A549 (cell line): ENCODE data around the gene EMX2. TPM values are rescaled to one million over a fixed set of nuclear protein-coding genes. Genes with fewer than 3 reads are reported as not detected.

Experiments used
- ATAC-seq, 2 experiments: fragments of 200-7000 bp in 1 of 2; fragments of >200 bp in 1 of 2; cut with Nextera tagmentation in 1 of 2; cut with Tn5 transposase in 1 of 2; 3 replicates each; pipeline versions ENCODE4 v1.8.0 to v1.9.1; 2018 to 2020; ENCODE audit warnings: mild to moderate bottlenecking in 1 of 2, moderate library complexity in 1 of 2
- CTCF ChIA-PET: fragments of 300-600 bp; sonication (Branson Sonifier 250); formaldehyde crosslinking; extraction: SDS; loops from one replicate; lab custom pipeline; 2021; ENCODE audit warnings: antibody characterized with exemption, inconsistent platforms; lab: Yijun Ruan, JAX
- POLR2A ChIA-PET: fragments of 350-600 bp; formaldehyde crosslinking; extraction: SDS; loops from one replicate; lab custom pipeline; 2021; ENCODE audit warnings: antibody characterized with exemption, inconsistent platforms; lab: Yijun Ruan, JAX
- DNase-seq, 2 experiments: peaks; one replicate each; pipeline versions ENCODE4 v3.0.0 to v3.0.0-alpha.2; 2011 to 2016; ENCODE audit warnings: low read depth in 1 of 2, low spot score in 1 of 2
- FAIRE-seq: peaks from 2 replicates; lab custom pipeline; 2011; peaks lifted over from hg19 to GRCh38; lab: Jason Lieb, UNC
- H3K27ac ChIP-seq, 2 experiments: fragments of >200 bp; sonication (Bioruptor Twin); formaldehyde crosslinking; 3 replicates each; pipeline ENCODE4 v1.5.1; 2016 to 2017
- H3K4me1 ChIP-seq: fragments of >200 bp; sonication (Bioruptor Twin); formaldehyde crosslinking; 3 replicates; pipeline ENCODE4 v1.6.1; 2016
- H3K4me2 ChIP-seq: fragments of >200 bp; sonication (Bioruptor Twin); formaldehyde crosslinking; 3 replicates; pipeline ENCODE4 v1.6.1; 2016
- H3K4me3 ChIP-seq: fragments of >200 bp; sonication (Bioruptor Twin); formaldehyde crosslinking; 3 replicates; pipeline ENCODE4 v1.5.1; 2016
- H3K9me3 ChIP-seq: fragments of >200 bp; sonication (Bioruptor Twin); formaldehyde crosslinking; 3 replicates; pipeline ENCODE4 v1.6.1; 2016
- CBX2 ChIP-seq: fragments of 200-600 bp; sonication (generic); IDR thresholded peaks from 2 replicates; pipeline ENCODE4 v1.6.1; 2016; ENCODE audit warnings: low read depth, mild to moderate bottlenecking, borderline replicate concordance
- CBX8 ChIP-seq: fragments of 200-600 bp; sonication (generic); IDR thresholded peaks from 2 replicates; pipeline ENCODE4 v1.6.1; 2016
- CHD4 ChIP-seq: fragments of 200-600 bp; sonication (generic); IDR thresholded peaks from 2 replicates; pipeline ENCODE4 v1.6.1; 2016; ENCODE audit warnings: antibody characterized with exemption, mild to moderate bottlenecking, borderline replicate concordance
- CTCF ChIP-seq: fragments of >200 bp; sonication (Bioruptor Twin); formaldehyde crosslinking; IDR thresholded peaks from 3 replicates; pipeline ENCODE4 v1.5.1; 2016
- EHF ChIP-seq: fragments of 250-450 bp; sonication (Bioruptor Pico); IDR thresholded peaks from 2 replicates; pipeline ENCODE4 v1.5.0; 2020; ENCODE audit warnings: mild to moderate bottlenecking
- EHMT2 ChIP-seq: fragments of 200-600 bp; sonication (generic); IDR thresholded peaks from 2 replicates; pipeline ENCODE4 v1.6.1; 2016; ENCODE audit warnings: antibody characterized with exemption, low read depth, mild to moderate bottlenecking, moderate library complexity
- ELK1 ChIP-seq: fragments of 150-350 bp; IDR thresholded peaks from 2 replicates; pipeline ENCODE4 v1.6.1; 2014; ENCODE audit warnings: low read depth, mild to moderate bottlenecking, low read length
- EP300 ChIP-seq, 2 experiments: fragments of >200 bp; sonication (Bioruptor Twin); formaldehyde crosslinking; IDR thresholded peaks; 2 replicates in 1 of 2; 3 replicates in 1 of 2; pipeline ENCODE4 v1.6.1; 2016 to 2017
- ESRRA ChIP-seq: fragments of 150-350 bp; IDR thresholded peaks from 2 replicates; pipeline ENCODE4 v1.6.1; 2014; ENCODE audit warnings: mild to moderate bottlenecking, low read length, borderline replicate concordance
- FOSB ChIP-seq: fragments of 250-450 bp; sonication (Bioruptor Pico); IDR thresholded peaks from 2 replicates; pipeline ENCODE4 v1.5.0; 2020; ENCODE audit warnings: mild to moderate bottlenecking, moderate library complexity
- FOSL2 ChIP-seq, 2 experiments: fragments of 450-650 bp in 1 of 2; fragments of >200 bp in 1 of 2; sonication (Bioruptor Twin) in 1 of 2; formaldehyde crosslinking; IDR thresholded peaks; 2 replicates each; pipeline versions ENCODE4 v1.5.0 to v1.6.1; 2016 to 2020; ENCODE audit warnings: mild to moderate bottlenecking in 1 of 2, moderate library complexity in 1 of 2
- FOXS1 ChIP-seq: fragments of 250-450 bp; sonication (Bioruptor Pico); IDR thresholded peaks from 2 replicates; pipeline ENCODE4 v1.5.0; 2020; ENCODE audit warnings: mild to moderate bottlenecking, moderate library complexity
- GATA3 ChIP-seq: IDR thresholded peaks from 2 replicates; pipeline ENCODE4 v1.6.1; 2012; ENCODE audit warnings: borderline replicate concordance
- HEYL ChIP-seq: fragments of 250-450 bp; sonication (Bioruptor Pico); IDR thresholded peaks from 2 replicates; pipeline ENCODE4 v1.8.0; 2021; ENCODE audit warnings: mild to moderate bottlenecking, moderate library complexity
- HOXA7 ChIP-seq: fragments of 250-450 bp; sonication (Bioruptor Pico); IDR thresholded peaks from 2 replicates; pipeline ENCODE4 v1.5.0; 2020; ENCODE audit warnings: mild to moderate bottlenecking, moderate library complexity
- JUN ChIP-seq, 2 experiments: fragments of >200 bp; sonication (Bioruptor Twin); formaldehyde crosslinking; IDR thresholded peaks; 2 replicates in 1 of 2; 3 replicates in 1 of 2; pipeline ENCODE4 v1.6.1; 2016 to 2017
- JUNB ChIP-seq: fragments of >200 bp; sonication (Bioruptor Twin); formaldehyde crosslinking; IDR thresholded peaks from 2 replicates; pipeline ENCODE4 v1.6.1; 2016
- KDM5A ChIP-seq: fragments of 200-600 bp; sonication (generic); IDR thresholded peaks from 2 replicates; pipeline ENCODE4 v1.6.1; 2016; ENCODE audit warnings: antibody characterized with exemption, mild to moderate bottlenecking
- MAZ ChIP-seq: fragments of 150-350 bp; IDR thresholded peaks from 2 replicates; pipeline ENCODE4 v1.6.1; 2014; ENCODE audit warnings: antibody characterized with exemption, low read depth, low read length, borderline replicate concordance
- NFE2L2 ChIP-seq: fragments of 150-350 bp; conservative IDR thresholded peaks from 2 replicates; pipeline ENCODE4 v1.6.1; 2014; ENCODE audit warnings: low read length
- NR3C1 ChIP-seq: fragments of >200 bp; sonication (Bioruptor Twin); formaldehyde crosslinking; IDR thresholded peaks from 3 replicates; pipeline ENCODE4 v1.6.1; 2017
- PHF8 ChIP-seq: fragments of 200-600 bp; sonication (generic); IDR thresholded peaks from 2 replicates; pipeline ENCODE4 v1.6.1; 2016; ENCODE audit warnings: low read depth, mild to moderate bottlenecking, antibody characterized with exemption, moderate library complexity, borderline replicate concordance
- RARB ChIP-seq: fragments of 250-450 bp; sonication (Bioruptor Pico); IDR thresholded peaks from 2 replicates; pipeline ENCODE4 v1.8.0; 2021; ENCODE audit warnings: mild to moderate bottlenecking, moderate library complexity
- RFX5 ChIP-seq: fragments of 450-650 bp; IDR thresholded peaks from 2 replicates; pipeline ENCODE4 v1.7.1; 2014; ENCODE audit warnings: antibody characterized with exemption, mild to moderate bottlenecking, moderate library complexity
- TFCP2L1 ChIP-seq: fragments of 250-450 bp; sonication (Bioruptor Pico); IDR thresholded peaks from 2 replicates; pipeline ENCODE4 v1.5.0; 2021; ENCODE audit warnings: mild to moderate bottlenecking
- ZC3H11A ChIP-seq: fragments of 450-650 bp; IDR thresholded peaks from 2 replicates; pipeline ENCODE4 v1.6.1; 2014; ENCODE audit warnings: antibody characterized with exemption, mild to moderate bottlenecking
- ZFP36 ChIP-seq: fragments of 450-650 bp; IDR thresholded peaks from 2 replicates; pipeline ENCODE4 v1.6.1; 2014; ENCODE audit warnings: borderline replicate concordance; ENCODE audit not compliant: partially characterized antibody
- WGBS: methylation state at CpG from one replicate; pipeline ENCODE4 v1.1.6; 2017; ENCODE audit errors: missing lambda C conversion rate; 5-methylcytosine and 5-hydroxymethylcytosine counted together
- polyA plus RNA-seq, 4 experiments: library from polyadenylated mRNA; depleted of rRNA in 3 of 4; stranded (reverse); fragments of >200 nt; fragmentation: RNase III in 1 of 4; extraction: RNeasy Plus Mini Kit Qiagen cat#74134 plus additional on column Dnase treatment in 1 of 4; gene quantifications; 2 replicates in 3 of 4; 3 replicates in 1 of 4; pipeline ENCODE4 v1.2.3, GENCODE V29; 2011 to 2017

The EMX2 gene
- polyA plus RNA-seq, 2 of the 4 experiments (the other 2 are of a cell fraction) = not detected

- DNase-seq = no peak
- Histone ChIP-seq H3K27ac (no peak overlapping the region), H3K9me3 (no peaks in the 10 kb centered on the region), H3K4me1 (no peaks in the 10 kb centered on the region)
- CTCF ChIA-PET = interaction anchor here (1.9 to 3.2 kb wide), 2 partner anchors 20 kb away, joined by 5 to 17 read pairs; no protein-coding TSS in a partner anchor
- TF ChIP-seq JUNB (no peak), RFX5 (no peak), CHD4 (no peak), MAZ (no peak), FOSL2 (IDR thresholded peaks at IDR 0.05) (no peak), FOSL2 (CRISPR knock-in tag; IDR thresholded peaks at IDR 0.05) (no peak), CBX2 (no peak), EHF (CRISPR knock-in tag) (no peak), RARB (CRISPR knock-in tag) (no peak), HEYL (CRISPR knock-in tag) (no peak), FOSB (CRISPR knock-in tag) (no peak), ESRRA (no peak)
- TF ChIP-seq, all 56 proteins: peak for 0
- POLR2A ChIA-PET = no interaction called here
- 53% methylated on average over 6 of the region's 6 CpGs for WGBS
- FAIRE-seq = no peak
- Histone ChIP-seq H3K4me2 (no peak overlapping the region), H3K4me3 (no peak overlapping the region)
- no peak for ATAC-seq
Measured at GRCh38 chr10:117516681-117517080, 25.9 kb upstream of the EMX2 start.

GRCh38 chr10:117518246-117518645, 24.3 kb upstream of the EMX2 start:
- ATAC-seq = no peak
- Histone ChIP-seq H3K27ac (no peak overlapping the region), H3K4me3 (no peak overlapping the region), H3K9me3 (no peaks in the 10 kb centered on the region), H3K4me2 (no peak overlapping the region), H3K4me1 (no peaks in the 10 kb centered on the region)
- CTCF ChIA-PET = interaction anchor here (0.7 to 1.6 kb wide), 3 partner anchors 18 to 942 kb away, joined by 3 to 6 read pairs (median 3); no protein-coding TSS in a partner anchor
- 23% methylated on average over 5 of the region's 5 CpGs for WGBS
- no peak for DNase-seq
- no peak for TF ChIP-seq CBX2
- TF ChIP-seq EHMT2 = no peak
- no peak for TF ChIP-seq CBX8
- no peak for TF ChIP-seq CTCF
- TF ChIP-seq GATA3 = no peak
- no peak for TF ChIP-seq ELK1
- TF ChIP-seq ZC3H11A = no peak
- TF ChIP-seq, all 56 proteins: peak for 0
- FAIRE-seq = no peak
- POLR2A ChIA-PET = interaction anchor here (0.7 kb wide), 1 partner anchor 837 kb away, joined by 4 read pairs; no protein-coding TSS in a partner anchor

- ATAC-seq (no peak), FAIRE-seq (no peak), DNase-seq (no peak)
- POLR2A ChIA-PET = no interaction called here
- H3K4me2 ChIP-seq = no peak overlapping the region
- H3K4me3 ChIP-seq = no peak overlapping the region
- 22% methylated on average over 8 of the region's 8 CpGs for WGBS
- H3K9me3 ChIP-seq = no peaks in the 10 kb centered on the region
- H3K27ac ChIP-seq = no peak overlapping the region
- CTCF ChIA-PET = interaction anchor here (1.1 to 1.6 kb wide), 3 partner anchors 19 to 941 kb away, joined by 3 to 6 read pairs (median 4); no protein-coding TSS in a partner anchor
- H3K4me1 ChIP-seq = no peaks in the 10 kb centered on the region
- TF ChIP-seq RFX5 (no peak), ZFP36 (no peak), KDM5A (no peak), FOSB (CRISPR knock-in tag) (no peak), GATA3 (no peak), JUN (IDR thresholded peaks at IDR 0.05) (no peak), HOXA7 (no peak), NFE2L2 (no peak), EP300 (IDR thresholded peaks at IDR 0.05) (no peak), TFCP2L1 (CRISPR knock-in tag) (no peak), PHF8 (no peak), CBX2 (no peak), NR3C1 (no peak), FOXS1 (CRISPR knock-in tag) (no peak), HEYL (CRISPR knock-in tag) (no peak), ZC3H11A (no peak)
Measured at GRCh38 chr10:117519286-117519685, 23.3 kb upstream of the EMX2 start.
